Activated CD8-positive, alpha-beta memory T cell treated with anti-CD3 and anti-CD28 coated beads for 4 hours (primary cell): ENCODE data around the gene RMC1.
A peak's percentile ranks its signal among the peaks of the same experiment; 100 is the strongest.
"Not testable (repeated sequence)": the region's sequence is repeated elsewhere in the genome, so short reads cannot be mapped to it uniquely, and the experiment has no call there.

Source experiments
- DNase-seq, 2 donors: peaks; one replicate each; pipeline ENCODE4 v3.0.0-alpha.2; 2020; ENCODE audit warnings: low read depth in 2 of 2

The RMC1 gene

GRCh38 chr18:23563377-23564043, 60.2 kb downstream of the RMC1 start:
- DNase-seq: no peak

GRCh38 chr18:23565916-23566547, 62.7 kb downstream of the RMC1 start:
- no peak for DNase-seq

- no peak for DNase-seq
These were observed 64.4 kb downstream of the RMC1 start for GRCh38 chr18:23567671-23568070.

- no peak for DNase-seq
These were observed 65.2 kb downstream of the RMC1 start for GRCh38 chr18:23568281-23569138.

- DNase-seq: no peak
These were observed 66.2 kb downstream of the RMC1 start for GRCh38 chr18:23569299-23570063.

GRCh38 chr18:23570912-23571504, 67.7 kb downstream of the RMC1 start:
- no peak for DNase-seq

- no peak for DNase-seq
These were observed 68.7 kb downstream of the RMC1 start for GRCh38 chr18:23572012-23572411.

GRCh38 chr18:23572570-23572969, 69.3 kb downstream of the RMC1 start:
- no peak for DNase-seq

- no peak for DNase-seq
These were observed 69.7 kb downstream of the RMC1 start for GRCh38 chr18:23573020-23573419.

- peak; percentile 8 to 23 for DNase-seq
These were observed 70.5 kb downstream of the RMC1 start for GRCh38 chr18:23573626-23574431.

- no peak for DNase-seq
These were observed 71.4 kb downstream of the RMC1 start for GRCh38 chr18:23574611-23575308.

- DNase-seq: no peak
These were observed 72.0 kb downstream of the RMC1 start for GRCh38 chr18:23575309-23575651.

- DNase-seq: not testable (repeated sequence)
These were observed 74.2 kb downstream of the RMC1 start for GRCh38 chr18:23577521-23577920.

GRCh38 chr18:23578067-23578701, 74.9 kb downstream of the RMC1 start:
- DNase-seq: no peak

GRCh38 chr18:23578891-23579653, 75.8 kb downstream of the RMC1 start:
- no peak for DNase-seq

- DNase-seq: no peak
These were observed 77.5 kb downstream of the RMC1 start for GRCh38 chr18:23580677-23581367.
